ENCODE results near the gene KCNK17.
A peak's percentile ranks its signal among the peaks of the same experiment; 100 is the strongest.

Gene KCNK17, protein sequence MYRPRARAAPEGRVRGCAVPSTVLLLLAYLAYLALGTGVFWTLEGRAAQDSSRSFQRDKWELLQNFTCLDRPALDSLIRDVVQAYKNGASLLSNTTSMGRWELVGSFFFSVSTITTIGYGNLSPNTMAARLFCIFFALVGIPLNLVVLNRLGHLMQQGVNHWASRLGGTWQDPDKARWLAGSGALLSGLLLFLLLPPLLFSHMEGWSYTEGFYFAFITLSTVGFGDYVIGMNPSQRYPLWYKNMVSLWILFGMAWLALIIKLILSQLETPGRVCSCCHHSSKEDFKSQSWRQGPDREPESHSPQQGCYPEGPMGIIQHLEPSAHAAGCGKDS

GRCh38 chr6:39314273-39314795, at the start of gene KCNK17:
KCNK17 (minus strand) TSS chr6:39314419; CDS start chr6:39314320, 99 bp downstream.
- no peak for DNase-seq (ENCODE audit: low read depth)
- TF ChIP-seq, protein P1, sequence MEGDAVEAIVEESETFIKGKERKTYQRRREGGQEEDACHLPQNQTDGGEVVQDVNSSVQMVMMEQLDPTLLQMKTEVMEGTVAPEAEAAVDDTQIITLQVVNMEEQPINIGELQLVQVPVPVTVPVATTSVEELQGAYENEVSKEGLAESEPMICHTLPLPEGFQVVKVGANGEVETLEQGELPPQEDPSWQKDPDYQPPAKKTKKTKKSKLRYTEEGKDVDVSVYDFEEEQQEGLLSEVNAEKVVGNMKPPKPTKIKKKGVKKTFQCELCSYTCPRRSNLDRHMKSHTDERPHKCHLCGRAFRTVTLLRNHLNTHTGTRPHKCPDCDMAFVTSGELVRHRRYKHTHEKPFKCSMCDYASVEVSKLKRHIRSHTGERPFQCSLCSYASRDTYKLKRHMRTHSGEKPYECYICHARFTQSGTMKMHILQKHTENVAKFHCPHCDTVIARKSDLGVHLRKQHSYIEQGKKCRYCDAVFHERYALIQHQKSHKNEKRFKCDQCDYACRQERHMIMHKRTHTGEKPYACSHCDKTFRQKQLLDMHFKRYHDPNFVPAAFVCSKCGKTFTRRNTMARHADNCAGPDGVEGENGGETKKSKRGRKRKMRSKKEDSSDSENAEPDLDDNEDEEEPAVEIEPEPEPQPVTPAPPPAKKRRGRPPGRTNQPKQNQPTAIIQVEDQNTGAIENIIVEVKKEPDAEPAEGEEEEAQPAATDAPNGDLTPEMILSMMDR (conservative IDR thresholded peaks at IDR 0.05; ENCODE audit: low read depth, low read length), result no peak
- H3K4me3 ChIP-seq (ENCODE audit: low read length), result no peak within 1 kb of the TSS

GRCh38 chr6:39363280-39363679, 49.1 kb upstream of the KCNK17 start:
- DNase-seq (ENCODE audit: low read depth), result no peak
- TF ChIP-seq, protein P1 (conservative IDR thresholded peaks at IDR 0.05; ENCODE audit: low read depth, low read length), result no peak
- no peak overlapping the region for H3K4me3 ChIP-seq (ENCODE audit: low read length)

DNA sequence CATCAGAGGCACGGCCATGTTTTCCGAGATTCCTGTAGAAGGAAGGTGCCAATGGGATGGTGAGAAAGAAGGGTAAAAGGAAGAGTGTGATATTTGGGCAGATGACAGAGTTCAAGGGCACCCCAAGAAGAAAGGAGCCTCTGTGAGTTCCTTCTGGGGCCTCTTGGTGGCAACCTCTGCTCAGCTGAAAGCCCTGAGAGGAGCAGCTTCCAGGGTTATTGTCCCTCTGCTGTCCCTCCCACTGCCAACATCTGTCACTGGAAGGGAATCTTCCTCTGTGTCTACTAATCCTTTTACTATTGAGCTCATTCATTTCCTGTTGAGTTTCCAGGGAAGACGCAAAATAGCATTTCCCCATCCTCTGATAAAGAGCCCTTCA, 48.3 kb upstream of the KCNK17 start:
- no peak overlapping the region for H3K4me3 ChIP-seq (ENCODE audit: low read length)
- TF ChIP-seq, protein P1 (conservative IDR thresholded peaks at IDR 0.05; ENCODE audit: low read depth, low read length), result peak; percentile 32
- DNase-seq (ENCODE audit: low read depth), result no peak

DNA sequence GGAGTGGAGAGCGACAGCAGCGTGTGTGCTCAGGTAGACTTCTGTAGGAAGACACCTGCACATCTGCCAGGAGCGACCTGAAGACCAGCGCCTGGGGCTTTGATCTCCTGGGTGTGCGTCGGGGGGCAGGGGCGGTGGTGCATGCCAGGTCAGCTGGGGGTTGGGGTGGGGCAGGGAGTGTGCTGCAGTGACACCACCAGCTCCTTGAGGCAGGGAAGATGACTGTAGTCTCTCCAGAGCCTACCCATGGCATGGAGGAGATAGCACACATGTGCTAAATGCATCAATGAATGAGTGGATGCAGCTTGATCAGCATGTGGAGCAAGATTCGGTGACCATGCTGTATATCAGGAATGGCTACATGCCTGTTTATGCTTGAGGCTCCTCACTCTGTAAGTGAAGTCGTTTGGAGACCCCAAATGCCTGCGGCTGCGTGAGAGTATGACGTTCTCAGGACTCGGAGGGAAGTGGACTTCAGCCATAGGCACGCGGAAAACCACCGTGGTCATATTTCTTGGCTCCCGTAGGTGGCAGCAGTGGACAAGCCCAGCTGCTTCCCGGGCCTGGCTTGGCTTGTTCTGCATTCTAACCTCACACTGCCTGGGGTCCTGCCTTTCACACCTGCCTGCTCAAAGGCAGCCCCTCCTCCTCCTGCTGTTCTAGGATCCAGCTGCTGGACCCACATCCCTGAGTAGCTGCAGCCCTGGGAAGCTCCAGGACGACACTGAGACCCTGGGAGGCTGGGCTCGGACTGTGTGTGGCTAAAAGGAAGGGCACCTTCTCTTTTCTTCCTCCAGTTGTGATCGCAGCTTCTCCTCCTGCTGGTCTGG, 47.7 kb upstream of the KCNK17 start:
- TF ChIP-seq, protein P1 (conservative IDR thresholded peaks at IDR 0.05; ENCODE audit: low read depth, low read length), result peak; percentile 92
- DNase-seq (ENCODE audit: low read depth), result peak; percentile 12
- no peak overlapping the region for H3K4me3 ChIP-seq (ENCODE audit: low read length)

DNA sequence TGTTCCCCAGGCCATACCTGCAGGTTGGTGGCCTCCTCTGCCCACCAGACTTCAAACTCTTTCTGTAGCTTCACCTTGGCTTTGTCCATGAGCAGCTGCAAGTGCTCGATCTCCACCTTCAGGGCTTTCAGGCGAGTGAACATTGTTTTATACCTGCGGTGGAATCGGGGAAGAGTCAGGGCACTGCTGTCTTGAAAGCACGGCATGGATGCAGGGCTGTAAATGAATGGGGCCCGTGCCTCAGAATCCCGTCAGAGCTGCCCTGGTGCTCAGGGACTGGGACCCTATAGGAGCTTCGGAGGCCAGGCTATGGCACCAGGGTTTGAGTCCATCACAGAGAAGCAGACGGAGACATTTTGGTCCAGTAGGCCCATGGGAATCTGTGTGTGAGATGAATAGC, 46.2 kb upstream of the KCNK17 start:
- H3K4me3 ChIP-seq (ENCODE audit: low read length), result no peak overlapping the region
- TF ChIP-seq, protein P1 (conservative IDR thresholded peaks at IDR 0.05; ENCODE audit: low read depth, low read length), result no peak
- DNase-seq (ENCODE audit: low read depth), result no peak

DNA sequence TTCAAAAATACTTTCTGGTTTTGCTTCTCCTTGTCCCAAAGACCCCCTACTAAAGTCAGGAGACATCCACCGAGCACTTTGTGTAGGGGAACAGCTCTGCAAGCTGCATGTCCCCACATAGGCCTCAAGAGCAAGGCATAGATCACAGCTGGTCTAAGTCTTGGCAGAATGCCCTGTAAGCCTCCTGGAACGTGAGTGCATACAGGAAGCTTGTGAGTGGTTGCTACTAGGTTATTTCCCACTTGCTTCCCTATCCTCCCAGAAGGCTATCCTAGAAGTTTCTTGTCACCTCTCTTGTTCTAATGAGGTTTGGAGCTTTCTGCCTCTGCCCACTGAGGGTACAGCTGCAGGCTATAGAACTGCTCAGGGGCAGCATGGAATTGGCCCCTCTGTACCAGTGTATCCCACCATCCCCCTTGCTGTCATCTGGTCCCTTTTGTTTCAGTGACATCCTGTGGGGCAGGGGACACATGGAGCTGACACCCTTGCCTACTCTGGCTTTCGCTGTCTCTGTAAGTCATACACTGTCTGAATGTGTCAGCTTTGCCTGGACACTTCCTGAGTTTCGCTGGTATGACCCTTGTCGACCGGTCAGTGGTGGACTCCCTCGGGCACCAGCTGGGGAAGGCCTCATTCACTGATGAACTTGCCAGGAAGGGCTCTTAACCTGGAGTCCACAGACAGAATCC, 43.9 kb upstream of the KCNK17 start:
- TF ChIP-seq, protein P1 (conservative IDR thresholded peaks at IDR 0.05; ENCODE audit: low read depth, low read length), result no peak
- H3K4me3 ChIP-seq (ENCODE audit: low read length), result no peak overlapping the region
- peak; percentile 73 for DNase-seq (ENCODE audit: low read depth)
